Calu3 (cell line): ENCODE measurements around the gene SESN1. TPM values are rescaled to one million over a fixed set of nuclear protein-coding genes. Genes with fewer than 3 reads are reported as not detected.

Experiments used
- BruUV-seq: library from RNA; stranded (reverse); fragments of 400-500 nt; replicated peaks from 2 replicates; lab custom pipeline; 2021; lab: Mats Ljungman, UMichigan
- CTCF ChIA-PET: fragments of 300-600 bp; sonication (Branson Sonifier 250); formaldehyde crosslinking; loops from one replicate; lab custom pipeline; 2022; ENCODE audit warnings: antibody characterized with exemption; lab: Charles Lee
- DNase-seq: peaks from one replicate; pipeline ENCODE4 v3.0.0; 2022
- H3K27ac Mint-ChIP-seq: one replicate; pipeline ENCODE4 v1.8.0; 2022; ENCODE audit warnings: mixed read lengths; ENCODE audit not compliant: unreplicated experiment
- H3K27me3 Mint-ChIP-seq: one replicate; pipeline ENCODE4 v1.8.0; 2022; ENCODE audit warnings: mixed read lengths; ENCODE audit not compliant: unreplicated experiment
- H3K36me3 Mint-ChIP-seq: one replicate; pipeline ENCODE4 v1.8.0; 2022; ENCODE audit warnings: mild to moderate bottlenecking, moderate library complexity, mixed read lengths; ENCODE audit not compliant: insufficient read depth, unreplicated experiment
- H3K4me1 Mint-ChIP-seq: one replicate; pipeline ENCODE4 v1.8.0; 2022; ENCODE audit warnings: mild to moderate bottlenecking, low read depth, mixed read lengths; ENCODE audit not compliant: unreplicated experiment
- H3K4me3 Mint-ChIP-seq: one replicate; pipeline ENCODE4 v1.8.0; 2022; ENCODE audit warnings: mild to moderate bottlenecking, low read depth, moderate library complexity, mixed read lengths; ENCODE audit not compliant: unreplicated experiment
- H3K9me3 Mint-ChIP-seq: one replicate; pipeline ENCODE4 v1.8.0; 2022; ENCODE audit warnings: low read depth, mixed read lengths; ENCODE audit not compliant: unreplicated experiment
- CTCF ChIP-seq: fragments of 200-600 bp; IDR thresholded peaks from one replicate; pipeline ENCODE4 v1.8.0; 2022; ENCODE audit warnings: antibody characterized with exemption; ENCODE audit not compliant: unreplicated experiment
- intact Hi-C: fragments of 100-400 bp; cut with micrococcal nuclease; formaldehyde crosslinking; loops from one replicate; pipeline ENCODE4 v1.10.0; 2022; ENCODE audit not compliant: unreplicated experiment
- total RNA-seq: library from RNA; stranded (reverse); gene quantifications from 2 replicates; pipeline ENCODE4 v1.2.3, GENCODE V29; 2022

Gene SESN1
- total RNA-seq, 1 experiment from 2014 or later = 5.9 TPM

- BruUV-seq = no TSS peak
- H3K27me3 Mint-ChIP-seq = no peaks in the 10 kb centered on the region
- H3K27ac Mint-ChIP-seq = no peak overlapping the region
- intact Hi-C loops = no loop called here
- no peaks in the 10 kb centered on the region for H3K36me3 Mint-ChIP-seq
- no peak for DNase-seq
- no peaks in the 10 kb centered on the region for H3K4me1 Mint-ChIP-seq
- CTCF ChIA-PET = no interaction called here
- TF ChIP-seq CTCF = no peak
- H3K4me3 Mint-ChIP-seq = no peak overlapping the region
- H3K9me3 Mint-ChIP-seq = no peaks in the 10 kb centered on the region
Observed at GRCh38 chr6:109027964-109028363, 66.7 kb downstream of the SESN1 start.

GRCh38 chr6:109025639-109026038 lies 69.0 kb downstream of the SESN1 start:
- Mint-ChIP-seq H3K36me3 (no peaks in the 10 kb centered on the region), H3K4me3 (no peak overlapping the region), H3K27ac (no peak overlapping the region), H3K27me3 (no peaks in the 10 kb centered on the region), H3K4me1 (no peaks in the 10 kb centered on the region), H3K9me3 (no peaks in the 10 kb centered on the region)
- CTCF ChIA-PET = interaction anchor here (0.7 kb wide), 2 partner anchors 59 to 1317 kb away, joined by 3 to 5 read pairs; no protein-coding TSS in a partner anchor
- no peak for DNase-seq
- TF ChIP-seq CTCF = no peak
- no TSS peak for BruUV-seq
- intact Hi-C loops = no loop called here

- BruUV-seq = no TSS peak
- no peaks in the 10 kb centered on the region for H3K4me1 Mint-ChIP-seq
- no peaks in the 10 kb centered on the region for H3K9me3 Mint-ChIP-seq
- H3K27me3 Mint-ChIP-seq = no peaks in the 10 kb centered on the region
- H3K27ac Mint-ChIP-seq = no peak overlapping the region
- TF ChIP-seq CTCF = no peak
- H3K36me3 Mint-ChIP-seq = no peaks in the 10 kb centered on the region
- no peak overlapping the region for H3K4me3 Mint-ChIP-seq
- intact Hi-C loops = no loop called here
- no peak for DNase-seq
- CTCF ChIA-PET = no interaction called here
Observed at GRCh38 chr6:109024784-109025183, 69.9 kb downstream of the SESN1 start.

- no peaks in the 10 kb centered on the region for H3K27me3 Mint-ChIP-seq
- DNase-seq = no peak
- no peak overlapping the region for H3K27ac Mint-ChIP-seq
- BruUV-seq = no TSS peak
- H3K9me3 Mint-ChIP-seq = no peaks in the 10 kb centered on the region
- H3K36me3 Mint-ChIP-seq = no peaks in the 10 kb centered on the region
- TF ChIP-seq CTCF = no peak
- no peaks in the 10 kb centered on the region for H3K4me1 Mint-ChIP-seq
- no peak overlapping the region for H3K4me3 Mint-ChIP-seq
- CTCF ChIA-PET = no interaction called here
- intact Hi-C loops = no loop called here
Observed at GRCh38 chr6:109024368-109024767, 70.3 kb downstream of the SESN1 start.
